ENCODE data around the gene FAM227B. TPM values are rescaled to one million over a fixed set of nuclear protein-coding genes. Genes with fewer than 3 reads are reported as not detected.
"Not testable (repeated sequence)": the region's sequence is repeated elsewhere in the genome, so short reads cannot be mapped to it uniquely, and the experiment has no call there.

The FAM227B gene, protein sequence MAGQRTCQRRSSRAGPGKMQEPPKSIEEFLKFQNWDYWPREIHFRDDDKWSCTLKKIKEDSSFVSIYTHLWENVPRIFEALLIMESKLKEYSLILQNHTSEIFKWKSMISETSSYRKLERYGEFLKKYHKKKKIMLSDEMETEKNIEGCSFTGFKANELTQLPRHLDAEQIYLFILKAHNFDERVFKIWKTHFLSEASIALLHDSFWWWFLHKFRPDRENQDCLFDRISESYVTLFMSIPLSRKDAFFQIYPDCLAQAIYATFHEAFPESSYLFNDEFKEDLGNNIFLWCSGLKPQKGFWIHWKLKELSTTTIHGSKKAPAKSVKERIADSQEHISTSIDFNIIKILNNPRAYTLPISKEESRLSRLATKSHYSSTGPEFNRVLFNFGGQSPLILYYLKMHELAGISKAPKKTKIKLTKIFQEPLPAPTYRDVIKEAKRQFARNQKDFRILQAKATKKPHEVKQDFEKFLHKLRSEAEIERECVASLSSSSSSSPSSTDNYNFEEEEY
- polyA plus RNA-seq (2013, experiment 1 of 2) = 3.1 TPM
- 3.1 TPM for polyA plus RNA-seq (2013, experiment 2 of 2)

DNA sequence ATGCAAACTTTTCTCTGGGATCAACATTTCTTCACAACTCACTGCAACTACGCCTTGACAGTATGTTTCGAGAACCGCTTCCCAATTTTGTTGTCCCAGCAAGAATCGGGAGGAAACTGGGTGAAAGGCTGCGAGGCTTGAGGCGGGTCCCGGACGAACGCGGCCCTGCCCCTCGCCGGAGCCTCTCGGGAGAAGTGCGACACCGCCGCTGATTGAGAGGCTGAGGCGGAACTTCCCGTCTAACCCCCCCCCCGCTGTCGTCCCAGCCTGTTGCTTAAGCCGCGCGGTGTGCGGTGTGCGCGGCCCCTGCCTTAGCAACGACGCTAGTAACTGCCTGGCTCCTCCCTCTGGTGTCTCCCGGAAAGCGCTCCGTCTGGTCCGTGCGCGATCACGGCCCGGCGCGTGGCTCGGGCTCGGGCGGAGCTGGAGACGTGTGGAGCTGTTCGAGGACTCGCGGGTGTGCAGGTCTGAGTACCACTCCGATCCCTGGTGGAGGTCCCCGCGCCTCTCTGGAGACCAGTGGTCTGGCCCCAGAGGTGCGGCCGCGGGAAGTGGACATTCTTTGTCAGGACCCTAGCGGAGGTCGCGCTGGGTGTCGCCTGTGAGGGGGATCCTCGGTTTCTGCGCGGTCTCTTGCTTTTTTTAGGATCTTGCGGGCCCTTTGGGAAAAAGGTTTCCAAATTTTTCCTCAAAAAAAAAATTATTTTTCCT lies at the start of gene FAM227B, which contains the start of gene DTWD1:
Gene FAM227B, minus strand, starts transcription at position 161 of the 711 bp plus-strand sequence. CDS start 5,647 bp downstream, outside the sequence.
Gene DTWD1, plus strand, starts transcription at position 391 of the 711 bp plus-strand sequence. CDS start 4,120 bp downstream, outside the sequence.
- no CpG with 5 or more reads among the region's 59 CpGs for WGBS (ENCODE audit: extremely low coverage, insufficient coverage, low lambda C conversion rate)

DNA sequence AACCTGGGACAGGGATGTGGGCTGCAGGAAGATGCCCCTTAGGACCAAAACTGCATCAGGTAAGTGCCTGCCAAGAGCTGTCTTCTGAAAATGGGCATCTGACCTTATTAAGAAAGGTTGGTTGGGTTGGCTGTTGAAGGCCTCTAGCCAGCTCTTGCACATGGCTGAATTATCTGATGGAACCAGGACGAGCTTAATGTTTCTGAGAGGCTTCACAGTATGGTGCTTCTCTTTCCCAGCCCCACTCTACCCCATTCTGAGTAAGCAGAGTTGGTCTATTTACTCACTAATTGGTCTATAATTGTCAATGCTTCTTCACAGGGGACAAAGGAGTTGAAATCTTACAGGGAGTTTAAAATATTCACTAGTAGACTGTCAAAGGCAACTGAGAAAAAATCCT lies 48.7 kb upstream of the FAM227B start:
- H2BK120ac ChIP-seq (ENCODE audit: low read depth, low read length) = no peak overlapping the region
- DNase-seq = peak; percentile 64
- H3K79me1 ChIP-seq (ENCODE audit: low read length) = no peaks in the 10 kb centered on the region
- H3K4me2 ChIP-seq (ENCODE audit: low read length) = no peak overlapping the region
- no peak overlapping the region for H3K9ac ChIP-seq (ENCODE audit: low read length)
- H3K4ac ChIP-seq (ENCODE audit: low read depth, low read length) = no peak overlapping the region
- no peaks in the 10 kb centered on the region for H3K36me3 ChIP-seq (ENCODE audit: control insufficient read depth, insufficient read depth, low read length)
- H3K4me3 ChIP-seq (ENCODE audit: low read length) = no peak overlapping the region
- no peak overlapping the region for H4K5ac ChIP-seq (ENCODE audit: low read length)
- H3K27ac ChIP-seq (ENCODE audit: low read depth, low read length) = no peak overlapping the region
- H2AK5ac ChIP-seq (ENCODE audit: low read length) = no peak overlapping the region
- H3K23ac ChIP-seq (ENCODE audit: low read length) = no peak overlapping the region
- H4K8ac ChIP-seq (ENCODE audit: low read depth, low read length) = no peak overlapping the region
- H3K27me3 ChIP-seq (ENCODE audit: insufficient read depth, low read length, poor library complexity) = no peaks in the 10 kb centered on the region
- no CpG with 5 or more reads among the region's 1 CpG for WGBS (ENCODE audit: extremely low coverage, insufficient coverage, low lambda C conversion rate)
- H3K79me2 ChIP-seq (ENCODE audit: control insufficient read depth, insufficient read depth, low read length) = no peaks in the 10 kb centered on the region
- H2BK15ac ChIP-seq (replicated peaks; ENCODE audit: low read depth) = no peak overlapping the region
- peaks cover 4% of the 10 kb centered on the region for H3K4me1 ChIP-seq (ENCODE audit: control insufficient read depth, low read depth, low read length)
- no peak overlapping the region for H3K18ac ChIP-seq (ENCODE audit: low read length)
- H2BK5ac ChIP-seq (ENCODE audit: low read length) = no peak overlapping the region
- H3K56ac ChIP-seq (ENCODE audit: low read length) = no peak overlapping the region

More for the DNA sequence above, at the start of gene FAM227B, which contains the start of gene DTWD1:
- Histone ChIP-seq H3K56ac (ENCODE audit: low read length) (peak within 1 kb of the TSS; percentile 95), H3K27me3 (ENCODE audit: insufficient read depth, low read length, poor library complexity) (no peaks in the 10 kb centered on the region), H2BK15ac (replicated peaks; ENCODE audit: low read depth) (no peak within 1 kb of the TSS), H2AK5ac (ENCODE audit: low read length) (no peak within 1 kb of the TSS), H3K9ac (ENCODE audit: low read length) (peak within 1 kb of the TSS; percentile 93), H3K36me3 (ENCODE audit: control insufficient read depth, insufficient read depth, low read length) (peaks cover 3% of the 10 kb centered on the region), H3K23ac (ENCODE audit: low read length) (peak within 1 kb of the TSS; percentile 66), H3K4me1 (ENCODE audit: control insufficient read depth, low read depth, low read length) (no peaks in the 10 kb centered on the region), H3K4me2 (ENCODE audit: low read length) (peak within 1 kb of the TSS; percentile 64), H4K5ac (ENCODE audit: low read length) (no peak within 1 kb of the TSS), H3K4ac (ENCODE audit: low read depth, low read length) (no peak within 1 kb of the TSS), H3K79me2 (ENCODE audit: control insufficient read depth, insufficient read depth, low read length) (peaks cover 14% of the 10 kb centered on the region), H3K27ac (ENCODE audit: low read depth, low read length) (peak within 1 kb of the TSS; percentile 83), H3K4me3 (ENCODE audit: low read length) (peak within 1 kb of the TSS; percentile 89), H3K79me1 (ENCODE audit: low read length) (peaks cover 11% of the 10 kb centered on the region), H2BK120ac (ENCODE audit: low read depth, low read length) (no peak within 1 kb of the TSS), H4K8ac (ENCODE audit: low read depth, low read length) (peak within 1 kb of the TSS; percentile 91), H2BK5ac (ENCODE audit: low read length) (peak within 1 kb of the TSS; percentile 77), H3K18ac (ENCODE audit: low read length) (peak within 1 kb of the TSS; percentile 91)
- peak; percentile 99 for DNase-seq

DNA sequence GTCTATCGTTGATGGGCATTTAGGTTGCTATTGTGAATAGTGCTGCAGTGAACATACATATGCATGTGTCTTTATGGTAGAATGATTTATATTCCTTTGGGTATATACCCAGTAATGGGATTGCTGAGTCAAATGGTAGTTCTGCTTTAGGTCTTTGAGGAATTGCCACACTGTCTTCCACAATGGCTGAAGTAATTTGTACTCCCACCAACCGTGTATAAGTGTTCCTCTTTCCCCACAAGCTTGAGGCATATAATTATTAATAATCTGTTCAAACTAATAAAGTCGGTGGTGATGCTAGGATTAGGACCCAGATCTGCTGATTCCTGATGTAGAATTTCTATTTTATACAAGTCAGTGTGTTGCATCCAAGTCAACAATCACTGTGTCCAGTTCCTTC lies 45.9 kb upstream of the FAM227B start:
- H3K36me3 ChIP-seq (ENCODE audit: control insufficient read depth, insufficient read depth, low read length); H4K8ac ChIP-seq (ENCODE audit: low read depth, low read length); H3K4me1 ChIP-seq (ENCODE audit: control insufficient read depth, low read depth, low read length); H3K4me2 ChIP-seq (ENCODE audit: low read length); H3K23ac ChIP-seq (ENCODE audit: low read length); DNase-seq; H3K27ac ChIP-seq (ENCODE audit: low read depth, low read length); H2BK15ac ChIP-seq (replicated peaks; ENCODE audit: low read depth); H3K4ac ChIP-seq (ENCODE audit: low read depth, low read length); H2AK5ac ChIP-seq (ENCODE audit: low read length); H3K56ac ChIP-seq (ENCODE audit: low read length); H2BK120ac ChIP-seq (ENCODE audit: low read depth, low read length); H3K18ac ChIP-seq (ENCODE audit: low read length); H2BK5ac ChIP-seq (ENCODE audit: low read length); H3K9ac ChIP-seq (ENCODE audit: low read length); H4K5ac ChIP-seq (ENCODE audit: low read length); H3K4me3 ChIP-seq (ENCODE audit: low read length); H3K79me1 ChIP-seq (ENCODE audit: low read length); H3K27me3 ChIP-seq (ENCODE audit: insufficient read depth, low read length, poor library complexity); H3K79me2 ChIP-seq (ENCODE audit: control insufficient read depth, insufficient read depth, low read length): not testable (repeated sequence)
- no CpG with 5 or more reads among the region's 3 CpGs for whole genome bisulfite sequencing (ENCODE audit: extremely low coverage, insufficient coverage, low lambda C conversion rate)

DNA sequence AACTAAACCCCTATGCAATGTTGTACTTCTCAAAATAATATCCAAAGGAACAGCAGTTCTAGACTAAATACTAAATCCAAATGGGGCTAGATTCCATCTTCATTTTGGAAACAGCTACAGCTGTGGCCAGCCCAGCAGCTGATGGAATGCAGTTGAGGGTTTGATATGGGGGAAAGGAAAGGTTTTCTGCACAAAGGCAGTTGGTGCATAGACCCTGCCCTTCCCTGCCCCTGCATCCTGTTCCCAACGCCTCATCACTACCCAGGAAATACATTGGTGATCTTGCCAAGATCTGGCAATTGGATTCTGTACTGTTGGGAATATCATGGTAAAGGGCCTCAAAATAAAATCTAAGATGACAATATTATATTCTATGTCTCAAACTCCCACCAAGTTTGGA lies 44.1 kb upstream of the FAM227B start:
- Histone ChIP-seq H3K56ac (ENCODE audit: low read length) (no peak overlapping the region), H3K9ac (ENCODE audit: low read length) (no peak overlapping the region), H3K4ac (ENCODE audit: low read depth, low read length) (no peak overlapping the region), H3K27ac (ENCODE audit: low read depth, low read length) (no peak overlapping the region), H3K18ac (ENCODE audit: low read length) (no peak overlapping the region), H2BK5ac (ENCODE audit: low read length) (no peak overlapping the region), H3K4me2 (ENCODE audit: low read length) (no peak overlapping the region), H3K23ac (ENCODE audit: low read length) (no peak overlapping the region), H3K79me1 (ENCODE audit: low read length) (no peaks in the 10 kb centered on the region), H3K4me1 (ENCODE audit: control insufficient read depth, low read depth, low read length) (peaks cover 4% of the 10 kb centered on the region), H4K8ac (ENCODE audit: low read depth, low read length) (no peak overlapping the region), H4K5ac (ENCODE audit: low read length) (no peak overlapping the region), H3K27me3 (ENCODE audit: insufficient read depth, low read length, poor library complexity) (no peaks in the 10 kb centered on the region), H2AK5ac (ENCODE audit: low read length) (no peak overlapping the region), H3K79me2 (ENCODE audit: control insufficient read depth, insufficient read depth, low read length) (no peaks in the 10 kb centered on the region), H2BK15ac (replicated peaks; ENCODE audit: low read depth) (no peak overlapping the region), H3K4me3 (ENCODE audit: low read length) (no peak overlapping the region), H2BK120ac (ENCODE audit: low read depth, low read length) (no peak overlapping the region), H3K36me3 (ENCODE audit: control insufficient read depth, insufficient read depth, low read length) (no peaks in the 10 kb centered on the region)
- WGBS (ENCODE audit: extremely low coverage, insufficient coverage, low lambda C conversion rate) = no CpG with 5 or more reads among the region's 1 CpG
- no peak for DNase-seq

DNA sequence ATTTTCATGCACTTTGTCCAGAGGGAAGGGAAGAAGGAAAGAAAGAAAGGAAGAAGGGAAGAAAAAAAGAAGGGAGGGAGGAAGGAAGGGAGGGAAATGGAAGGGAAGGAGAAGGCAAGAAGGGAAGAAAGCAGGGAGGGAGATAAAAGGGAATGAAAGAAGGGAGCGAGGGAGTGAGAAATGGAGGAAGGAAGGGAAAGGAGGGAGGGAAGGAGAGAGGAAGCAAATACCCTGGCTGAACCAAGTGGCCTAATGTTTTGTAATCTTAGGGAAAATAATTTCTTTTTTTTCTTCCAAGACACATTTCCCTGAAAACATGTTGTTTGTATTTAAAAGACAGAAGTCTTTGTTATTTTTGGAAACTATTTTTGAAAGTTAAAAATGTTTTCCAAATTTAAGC lies 36.1 kb upstream of the FAM227B start:
- Histone ChIP-seq H3K9ac (ENCODE audit: low read length) (no peak overlapping the region), H3K27ac (ENCODE audit: low read depth, low read length) (no peak overlapping the region), H3K36me3 (ENCODE audit: control insufficient read depth, insufficient read depth, low read length) (no peaks in the 10 kb centered on the region), H3K4me3 (ENCODE audit: low read length) (no peak overlapping the region), H2AK5ac (ENCODE audit: low read length) (no peak overlapping the region), H3K4me2 (ENCODE audit: low read length) (no peak overlapping the region), H3K23ac (ENCODE audit: low read length) (no peak overlapping the region), H4K8ac (ENCODE audit: low read depth, low read length) (no peak overlapping the region), H3K4ac (ENCODE audit: low read depth, low read length) (no peak overlapping the region), H3K79me2 (ENCODE audit: control insufficient read depth, insufficient read depth, low read length) (no peaks in the 10 kb centered on the region), H2BK5ac (ENCODE audit: low read length) (no peak overlapping the region), H4K5ac (ENCODE audit: low read length) (no peak overlapping the region), H2BK120ac (ENCODE audit: low read depth, low read length) (no peak overlapping the region), H3K79me1 (ENCODE audit: low read length) (no peaks in the 10 kb centered on the region), H3K4me1 (ENCODE audit: control insufficient read depth, low read depth, low read length) (no peaks in the 10 kb centered on the region), H3K18ac (ENCODE audit: low read length) (no peak overlapping the region), H3K56ac (ENCODE audit: low read length) (no peak overlapping the region), H2BK15ac (replicated peaks; ENCODE audit: low read depth) (no peak overlapping the region), H3K27me3 (ENCODE audit: insufficient read depth, low read length, poor library complexity) (no peaks in the 10 kb centered on the region)
- 100% methylated on average over 1 of the region's 1 CpG for WGBS (ENCODE audit: extremely low coverage, insufficient coverage, low lambda C conversion rate)
- DNase-seq = no peak
